ENCODE data around the gene KDM6B.
"Not testable (repeated sequence)": the region's sequence is repeated elsewhere in the genome, so short reads cannot be mapped to it uniquely, and the experiment has no call there.

The KDM6B gene

GRCh38 chr17:7854078-7854777 lies 20.2 kb downstream of the KDM6B start:
- DNase-seq (ENCODE audit: low read depth): no peak

- DNase-seq (ENCODE audit: low read depth): no peak
These were observed 21.0 kb downstream of the KDM6B start, which contains the start of gene TMEM88 for GRCh38 chr17:7854851-7855659. TSS of gene TMEM88 (plus strand) at chr17:7855066. CDS start at chr17:7855075, 9 bp downstream.

GRCh38 chr17:7855660-7856010 lies 21.6 kb downstream of the KDM6B start:
- DNase-seq (ENCODE audit: low read depth): no peak

- DNase-seq (ENCODE audit: low read depth): no peak
These were observed 22.2 kb downstream of the KDM6B start for GRCh38 chr17:7856011-7856810.

- peak; percentile 90 for DNase-seq (ENCODE audit: low read depth)
These were observed 23.0 kb downstream of the KDM6B start, which contains the start of gene NAA38 for GRCh38 chr17:7856811-7857712. TSS of gene NAA38 (minus strand) at chr17:7857559. CDS start at chr17:7857463, 96 bp downstream.

- DNase-seq (ENCODE audit: low read depth): peak; percentile 70
These were observed 23.9 kb downstream of the KDM6B start, which contains the start of gene CYB5D1 for GRCh38 chr17:7857713-7858521. TSS of gene CYB5D1 (plus strand) at chr17:7858003. CDS start at chr17:7858135, 132 bp downstream.

GRCh38 chr17:7858522-7858810 lies 24.4 kb downstream of the KDM6B start:
- DNase-seq (ENCODE audit: low read depth): no peak

GRCh38 chr17:7859028-7859427 lies 25.0 kb downstream of the KDM6B start:
- DNase-seq (ENCODE audit: low read depth): no peak

- DNase-seq (ENCODE audit: low read depth): no peak
These were observed 28.8 kb downstream of the KDM6B start for GRCh38 chr17:7862692-7863437.

GRCh38 chr17:7864384-7864783 lies 30.4 kb downstream of the KDM6B start:
- DNase-seq (ENCODE audit: low read depth): not testable (repeated sequence)

- DNase-seq (ENCODE audit: low read depth): no peak
These were observed 31.1 kb downstream of the KDM6B start for GRCh38 chr17:7864995-7865650.

GRCh38 chr17:7867881-7868329 lies 33.9 kb downstream of the KDM6B start:
- DNase-seq (ENCODE audit: low read depth): no peak

GRCh38 chr17:7873051-7873450 lies 39.0 kb downstream of the KDM6B start:
- no peak for DNase-seq (ENCODE audit: low read depth)

- DNase-seq (ENCODE audit: low read depth): no peak
These were observed 41.9 kb downstream of the KDM6B start for GRCh38 chr17:7875804-7876370.

GRCh38 chr17:7878234-7878633 lies 44.2 kb downstream of the KDM6B start:
- no peak for DNase-seq (ENCODE audit: low read depth)

GRCh38 chr17:7880076-7880868 lies 46.3 kb downstream of the KDM6B start:
- DNase-seq (ENCODE audit: low read depth): no peak

- no peak for DNase-seq (ENCODE audit: low read depth)
These were observed 47.4 kb downstream of the KDM6B start for GRCh38 chr17:7881276-7882054.

Data from HS-27A (cell line).